IMR-90 (cell line): ENCODE measurements around the gene HORMAD2. TPM values are rescaled to one million over a fixed set of nuclear protein-coding genes. Genes with fewer than 3 reads are reported as not detected.

Experiments
- ATAC-seq: fragments of 200-7000 bp; cut with Tn5 transposase; 2 replicates; pipeline ENCODE4 v1.9.1; 2020; ENCODE audit warnings: low read depth, mild to moderate bottlenecking, moderate library complexity
- BruUV-seq: library from RNA; stranded (reverse); fragments of 400-500 nt; replicated peaks from 2 replicates; lab custom pipeline; 2021; lab: Mats Ljungman, UMichigan
- CTCF ChIA-PET: fragments of 300-600 bp; formaldehyde crosslinking; extraction: SDS; loops from one replicate; lab custom pipeline; 2021; ENCODE audit warnings: antibody characterized with exemption; lab: Yijun Ruan, JAX
- POLR2A ChIA-PET: fragments of 300-600 bp; sonication (Branson Sonifier 250); formaldehyde crosslinking; loops from one replicate; lab custom pipeline; 2022; ENCODE audit warnings: antibody characterized with exemption; ENCODE audit not compliant: unreplicated experiment; lab: Charles Lee
- DNase-seq: peaks from one replicate; pipeline ENCODE4 v3.0.0; 2013
- H2AFZ ChIP-seq: replicated peaks from 2 replicates; pipeline ENCODE3; 2013; ENCODE audit warnings: low read length, mild to moderate bottlenecking; ENCODE audit not compliant: poor library complexity
- H2AK5ac ChIP-seq: 2 replicates; pipeline ENCODE4 v1.6.1; 2013; ENCODE audit warnings: low read depth, low read length, inconsistent platforms
- H2AK9ac ChIP-seq: replicated peaks from 2 replicates; pipeline ENCODE3; 2013; ENCODE audit warnings: mild to moderate bottlenecking, low read depth, low read length, moderate library complexity; ENCODE audit not compliant: poor library complexity
- H2BK120ac ChIP-seq: 2 replicates; pipeline ENCODE4 v1.6.1; 2013; ENCODE audit warnings: low read depth, low read length, inconsistent platforms
- H2BK15ac ChIP-seq: 3 replicates; pipeline ENCODE4 v1.6.1; 2013; ENCODE audit warnings: low read depth, low read length, inconsistent platforms
- H2BK20ac ChIP-seq: 2 replicates; pipeline ENCODE4 v1.6.1; 2013; ENCODE audit warnings: low read depth, mild to moderate bottlenecking, inconsistent platforms, low read length, moderate library complexity
- H2BK5ac ChIP-seq: 2 replicates; pipeline ENCODE4 v1.6.1; 2013; ENCODE audit warnings: mild to moderate bottlenecking, low read depth, low read length, inconsistent platforms; ENCODE audit not compliant: poor library complexity, severe bottlenecking
- H3K14ac ChIP-seq: replicated peaks from 2 replicates; pipeline ENCODE4 v1.6.1; 2013; ENCODE audit warnings: low read depth, low read length, inconsistent platforms
- H3K18ac ChIP-seq: 2 replicates; pipeline ENCODE4 v1.6.1; 2013; ENCODE audit warnings: low read depth, low read length, control low read depth
- H3K23ac ChIP-seq: 2 replicates; pipeline ENCODE4 v1.6.1; 2013; ENCODE audit warnings: low read depth, low read length, inconsistent platforms
- H3K27ac ChIP-seq: 2 replicates; pipeline ENCODE4 v1.5.1; 2013; ENCODE audit warnings: mild to moderate bottlenecking, control low read depth, low read length; ENCODE audit not compliant: insufficient read depth
- H3K27me3 ChIP-seq: 2 replicates; pipeline ENCODE4 v1.6.1; 2013; ENCODE audit warnings: low read length; ENCODE audit not compliant: control insufficient read depth, insufficient read depth
- H3K36me3 ChIP-seq: 2 replicates; pipeline ENCODE4 v1.6.1; 2013; ENCODE audit warnings: low read length, mixed read lengths; ENCODE audit not compliant: control insufficient read depth, insufficient read depth
- H3K4ac ChIP-seq: 2 replicates; pipeline ENCODE4 v1.6.1; 2013; ENCODE audit warnings: low read depth, low read length, inconsistent platforms
- H3K4me1 ChIP-seq: 2 replicates; pipeline ENCODE4 v1.6.1; 2013; ENCODE audit warnings: low read length, mixed read lengths; ENCODE audit not compliant: control insufficient read depth, insufficient read depth
- H3K4me2 ChIP-seq: 2 replicates; pipeline ENCODE4 v1.6.1; 2013; ENCODE audit warnings: low read depth, mild to moderate bottlenecking, control low read depth, low read length, moderate library complexity
- H3K4me3 ChIP-seq: 2 replicates; pipeline ENCODE4 v1.5.1; 2013; ENCODE audit warnings: low read depth, mild to moderate bottlenecking, control low read depth, low read length, moderate library complexity; ENCODE audit not compliant: insufficient read depth
- H3K56ac ChIP-seq: 2 replicates; pipeline ENCODE4 v1.6.1; 2013; ENCODE audit warnings: low read length, inconsistent platforms; ENCODE audit not compliant: insufficient read depth; ENCODE audit errors: extremely low read depth
- H3K79me1 ChIP-seq, 2 experiments: 2 replicates each; pipeline ENCODE4 v1.6.1; 2013; ENCODE audit warnings: low read length in 2 of 2, inconsistent platforms in 1 of 2, low read depth in 1 of 2
- H3K9ac ChIP-seq: 2 replicates; pipeline ENCODE4 v1.6.1; 2013; ENCODE audit warnings: low read depth, low read length, control low read depth
- H3K9me1 ChIP-seq: 2 replicates; pipeline ENCODE4 v1.6.1; 2013; ENCODE audit warnings: low read length, inconsistent platforms; ENCODE audit not compliant: insufficient read depth
- H3K9me3 ChIP-seq: 2 replicates; pipeline ENCODE4 v1.6.1; 2013; ENCODE audit warnings: low read length; ENCODE audit not compliant: control insufficient read depth, insufficient read depth
- H4K20me1 ChIP-seq: 2 replicates; pipeline ENCODE4 v1.6.1; 2013; ENCODE audit warnings: low read length, inconsistent platforms; ENCODE audit not compliant: insufficient read depth
- H4K5ac ChIP-seq: 2 replicates; pipeline ENCODE4 v1.6.1; 2013; ENCODE audit warnings: mild to moderate bottlenecking, low read depth, low read length, control low read depth
- H4K8ac ChIP-seq, 2 experiments: 2 replicates each; pipeline ENCODE4 v1.6.1; 2013; ENCODE audit warnings: low read depth in 2 of 2, low read length in 2 of 2, control low read depth in 1 of 2, inconsistent platforms in 1 of 2
- H4K91ac ChIP-seq: 2 replicates; pipeline ENCODE4 v1.6.1; 2013; ENCODE audit warnings: low read depth, low read length, inconsistent platforms; ENCODE audit not compliant: insufficient read depth
- CEBPB ChIP-seq: IDR thresholded peaks from 2 replicates; pipeline ENCODE4 v1.6.1; 2012; ENCODE audit warnings: low read depth, low read length, improper control_type of control experiment
- MAFK ChIP-seq: IDR thresholded peaks from 2 replicates; pipeline ENCODE4 v1.6.1; 2012; ENCODE audit warnings: low read depth, low read length, improper control_type of control experiment
- RCOR1 ChIP-seq: IDR thresholded peaks from 2 replicates; pipeline ENCODE4 v1.6.1; 2012; ENCODE audit warnings: mild to moderate bottlenecking, low read length, improper control_type of control experiment; ENCODE audit not compliant: insufficient replicate concordance
- WGBS, 2 experiments: methylation state at CpG; one replicate each; pipeline versions ENCODE4 v1.1.5 to v1.1.7; 2013; ENCODE audit warnings: missing lambda C conversion rate in 2 of 2; ENCODE audit not compliant: insufficient read length in 1 of 2; ENCODE audit errors: extremely low coverage in 2 of 2; 5-methylcytosine and 5-hydroxymethylcytosine counted together
- dilution Hi-C: fragments of 300-500 bp; cut with HindIII; formaldehyde crosslinking; loops from one replicate; pipeline ENCODE4 v1.14.3; 2018; ENCODE audit warnings: low sequenced_read_pairs; ENCODE audit not compliant: unreplicated experiment
- in situ Hi-C: fragments of 300-500 bp; cut with MboI; formaldehyde crosslinking; loops from 3 replicates; pipeline ENCODE4 v1.14.3; 2019; ENCODE audit warnings: low sequenced_read_pairs, inconsistent platforms, mixed read lengths
- intact Hi-C: fragments of 100-400 bp; cut with micrococcal nuclease; formaldehyde crosslinking; loops from 2 replicates; pipeline ENCODE4 v1.10.0; 2022
- polyA plus RNA-seq, 3 experiments: library from polyadenylated mRNA; depleted of rRNA; stranded (reverse); fragments of >200 nt; gene quantifications; 2 replicates each; pipeline ENCODE4 v1.2.3, GENCODE V29; 2012; ENCODE audit warnings: low replicate concordance in 1 of 3
- total RNA-seq: library from RNA; depleted of rRNA; stranded (reverse); fragments of >200 nt; gene quantifications from 2 replicates; pipeline ENCODE4 v1.2.3, GENCODE V29; 2012

HORMAD2 gene
- total and polyA plus RNA-seq, 2 of the 4 experiments (the other 2 are of a cell fraction): not detected

DNA sequence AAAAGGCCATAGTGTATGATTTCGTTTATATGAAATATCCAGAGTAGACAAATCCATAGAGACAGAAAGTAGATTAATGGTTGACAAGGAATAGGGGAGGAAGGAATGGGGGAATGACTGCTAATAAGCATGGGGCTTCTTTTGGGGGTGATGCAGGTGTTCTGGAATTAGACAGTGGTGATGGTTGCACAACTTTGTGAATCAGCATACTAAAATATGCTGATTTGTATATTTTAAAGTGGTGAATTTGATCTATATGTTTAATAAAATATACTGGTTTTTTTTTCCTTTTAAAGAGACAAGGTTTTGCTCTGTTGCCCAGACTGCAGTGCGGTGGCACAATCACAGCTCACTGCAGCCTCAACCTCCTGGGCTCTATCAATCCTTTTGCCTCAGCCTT is 6.5 kb upstream of the HORMAD2 start:
- no peak overlapping the region for H2AFZ ChIP-seq
- no peak overlapping the region for H2BK20ac ChIP-seq
- no peak overlapping the region for H3K23ac ChIP-seq
- no peak overlapping the region for H2AK9ac ChIP-seq
- in situ Hi-C loops: no loop called here
- peaks cover 23% of the 10 kb centered on the region for H3K27me3 ChIP-seq
- peak; percentile 46 for DNase-seq
- H3K56ac ChIP-seq: no peak overlapping the region
- no peak overlapping the region for H4K5ac ChIP-seq
- H3K9ac ChIP-seq: no peak overlapping the region
- no peak overlapping the region; the same call in 1 of the 2 replicates for H3K4me2 ChIP-seq
- H3K9me1 ChIP-seq: no peaks in the 10 kb centered on the region
- no peak overlapping the region for H2BK120ac ChIP-seq
- no peak overlapping the region for H3K4ac ChIP-seq
- no peaks in the 10 kb centered on the region for H4K20me1 ChIP-seq
- H3K79me1 ChIP-seq: no peaks in the 10 kb centered on the region
- H3K4me1 ChIP-seq: peaks cover 2% of the 10 kb centered on the region; the same call in 1 of the 2 replicates
- BruUV-seq: no TSS peak
- H4K91ac ChIP-seq: no peak overlapping the region
- no peak overlapping the region for H4K8ac ChIP-seq
- H3K14ac ChIP-seq: no peak overlapping the region
- H3K18ac ChIP-seq: no peak overlapping the region
- peak; percentile 78 for TF ChIP-seq CEBPB
- TF ChIP-seq MAFK: peak; percentile 57
- TF ChIP-seq RCOR1: no peak
- H2AK5ac ChIP-seq: no peak overlapping the region
- no peaks in the 10 kb centered on the region for H3K9me3 ChIP-seq
- H2BK15ac ChIP-seq: no peak overlapping the region
- H3K27ac ChIP-seq: no peak overlapping the region
- 40% methylated on average over 1 of the region's 2 CpGs; no CpG with 5 or more reads in 1 of the 2 experiments for WGBS, 2 experiments
- ATAC-seq: no peak
- no peak overlapping the region for H3K4me3 ChIP-seq
- POLR2A ChIA-PET: no interaction called here
- CTCF ChIA-PET: no interaction called here
- dilution Hi-C loops: no loop called here
- intact Hi-C loops: no loop called here
- H2BK5ac ChIP-seq: no peak overlapping the region
- no peaks in the 10 kb centered on the region for H3K36me3 ChIP-seq
